ENCODE data around the gene CHMP4B. TPM values are rescaled to one million over a fixed set of nuclear protein-coding genes. Genes with fewer than 3 reads are reported as not detected.

Gene CHMP4B
- total RNA-seq, 4 donors from 2014 or later = 57.4 to 109 (median 82.7) TPM

DNA sequence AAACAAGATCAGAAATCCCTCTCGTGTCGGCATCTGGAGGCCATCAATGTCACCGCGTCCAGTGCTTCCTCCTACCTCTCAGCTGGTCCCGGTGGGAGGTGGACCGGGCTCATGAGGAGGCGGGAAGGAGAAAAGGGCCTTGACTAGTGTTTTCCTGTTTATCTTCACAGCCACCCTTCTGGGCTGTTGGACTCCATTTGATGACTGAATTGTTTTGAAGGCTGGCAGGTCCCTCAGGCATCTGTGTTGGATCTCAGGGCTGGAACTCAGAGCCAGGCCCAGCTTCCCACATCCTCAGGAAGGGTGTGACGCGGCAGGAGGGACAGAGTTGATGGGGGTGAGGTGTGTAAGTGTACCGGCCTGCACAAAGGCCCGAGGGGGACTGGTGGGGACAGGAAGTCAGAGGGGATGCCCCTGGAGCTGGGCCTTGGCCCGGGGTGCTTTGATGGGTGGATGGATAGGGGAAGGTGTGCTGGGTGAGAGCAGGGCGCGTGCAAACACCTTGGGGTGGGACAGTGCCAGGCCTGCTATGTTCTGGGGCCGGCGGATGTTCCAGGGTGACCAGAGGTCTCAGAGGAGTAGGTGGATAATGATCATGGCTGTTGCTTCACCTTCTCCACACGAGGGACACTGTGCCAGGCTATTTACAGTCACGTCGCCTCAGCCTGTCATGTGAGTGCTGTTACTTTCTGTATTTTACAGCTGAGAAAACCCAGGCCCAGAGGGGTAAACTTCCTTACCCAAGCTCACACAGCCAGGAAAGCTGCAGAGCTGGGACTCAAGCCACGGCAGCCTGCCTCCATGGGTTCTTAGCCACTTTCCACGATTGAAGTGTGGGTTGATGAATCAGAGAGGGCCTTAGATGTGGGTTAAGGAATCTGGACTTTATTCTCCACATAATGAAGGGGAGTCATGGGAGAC, 17.9 kb upstream of the CHMP4B start:
- ATAC-seq (peak; percentile 73 to 79), DNase-seq (peak; percentile 57 to 63)
- no peaks in the 10 kb centered on the region for H3K9me3 ChIP-seq
- peak overlapping the region; percentile 59 to 76 (median 62) for H3K27ac ChIP-seq
- no peaks in the 10 kb centered on the region for H3K36me3 ChIP-seq
- peaks cover 13 to 29% of the 10 kb centered on the region in 2 donors for H3K4me1 ChIP-seq
- intact Hi-C loops (cut with DNase I; ENCODE audit: low total_unique reads) = loop anchor here (2.0 to 5.0 kb wide), 3 partner anchors 69 to 274 kb away; no protein-coding TSS in a partner anchor
- in situ Hi-C loops (cut with MboI; ENCODE audit: low sequenced_read_pairs in 4 of 4) = no loop called here
- TF ChIP-seq POLR2A (IDR thresholded peaks at IDR 0.05) = no peak
- TF ChIP-seq, protein P1, sequence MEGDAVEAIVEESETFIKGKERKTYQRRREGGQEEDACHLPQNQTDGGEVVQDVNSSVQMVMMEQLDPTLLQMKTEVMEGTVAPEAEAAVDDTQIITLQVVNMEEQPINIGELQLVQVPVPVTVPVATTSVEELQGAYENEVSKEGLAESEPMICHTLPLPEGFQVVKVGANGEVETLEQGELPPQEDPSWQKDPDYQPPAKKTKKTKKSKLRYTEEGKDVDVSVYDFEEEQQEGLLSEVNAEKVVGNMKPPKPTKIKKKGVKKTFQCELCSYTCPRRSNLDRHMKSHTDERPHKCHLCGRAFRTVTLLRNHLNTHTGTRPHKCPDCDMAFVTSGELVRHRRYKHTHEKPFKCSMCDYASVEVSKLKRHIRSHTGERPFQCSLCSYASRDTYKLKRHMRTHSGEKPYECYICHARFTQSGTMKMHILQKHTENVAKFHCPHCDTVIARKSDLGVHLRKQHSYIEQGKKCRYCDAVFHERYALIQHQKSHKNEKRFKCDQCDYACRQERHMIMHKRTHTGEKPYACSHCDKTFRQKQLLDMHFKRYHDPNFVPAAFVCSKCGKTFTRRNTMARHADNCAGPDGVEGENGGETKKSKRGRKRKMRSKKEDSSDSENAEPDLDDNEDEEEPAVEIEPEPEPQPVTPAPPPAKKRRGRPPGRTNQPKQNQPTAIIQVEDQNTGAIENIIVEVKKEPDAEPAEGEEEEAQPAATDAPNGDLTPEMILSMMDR (IDR thresholded peaks at IDR 0.05 in 4 of 5, conservative IDR thresholded peaks at IDR 0.05 in 1 of 5) = no peak
- H3K4me3 ChIP-seq = peak overlapping the region in 1 of 4 donors; percentile 9
- no peaks in the 10 kb centered on the region for H3K27me3 ChIP-seq

DNA sequence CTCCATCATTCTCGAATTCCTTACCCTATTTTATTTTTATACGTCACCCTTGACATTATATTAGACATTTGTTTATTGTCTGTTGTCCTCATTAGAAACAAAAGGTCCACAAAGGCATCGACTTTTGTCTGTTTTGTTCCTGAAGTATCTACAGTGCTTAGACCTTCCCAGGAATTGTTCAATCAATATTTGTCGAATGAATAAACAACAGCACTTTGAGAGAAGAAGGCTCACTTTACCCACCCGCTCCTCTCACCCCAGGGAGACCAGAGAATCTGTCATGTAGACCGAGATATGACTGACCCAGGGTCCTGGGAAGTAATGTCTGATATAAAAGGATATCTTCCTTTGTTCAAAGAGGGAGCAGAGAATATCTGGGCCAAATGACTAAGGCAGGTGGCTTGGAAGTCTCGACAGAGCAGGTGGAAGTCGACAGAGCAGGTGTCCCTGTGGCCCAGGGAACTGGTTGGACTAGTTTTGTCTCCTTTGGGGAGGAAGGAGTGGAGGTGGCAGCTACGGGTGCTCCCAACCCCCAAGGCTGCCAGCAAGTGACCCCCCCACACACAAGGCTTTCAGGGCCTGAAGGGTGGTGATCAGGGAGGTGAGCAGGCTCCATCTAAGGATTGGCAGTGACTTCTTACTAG, 14.8 kb upstream of the CHMP4B start:
- intact Hi-C loops (cut with DNase I; ENCODE audit: low total_unique reads) (no loop called here), in situ Hi-C loops (cut with MboI; ENCODE audit: low sequenced_read_pairs in 4 of 4) (no loop called here)
- Histone ChIP-seq H3K27ac (no peak overlapping the region), H3K4me1 (peaks cover 11 to 13% of the 10 kb centered on the region in 2 donors), H3K4me3 (no peak overlapping the region), H3K9me3 (no peaks in the 10 kb centered on the region), H3K27me3 (no peaks in the 10 kb centered on the region), H3K36me3 (no peaks in the 10 kb centered on the region)
- no peak for TF ChIP-seq POLR2A (IDR thresholded peaks at IDR 0.05)
- TF ChIP-seq, protein P1 (IDR thresholded peaks at IDR 0.05 in 4 of 5, conservative IDR thresholded peaks at IDR 0.05 in 1 of 5) = no peak
- ATAC-seq (no peak), DNase-seq (no peak)

DNA sequence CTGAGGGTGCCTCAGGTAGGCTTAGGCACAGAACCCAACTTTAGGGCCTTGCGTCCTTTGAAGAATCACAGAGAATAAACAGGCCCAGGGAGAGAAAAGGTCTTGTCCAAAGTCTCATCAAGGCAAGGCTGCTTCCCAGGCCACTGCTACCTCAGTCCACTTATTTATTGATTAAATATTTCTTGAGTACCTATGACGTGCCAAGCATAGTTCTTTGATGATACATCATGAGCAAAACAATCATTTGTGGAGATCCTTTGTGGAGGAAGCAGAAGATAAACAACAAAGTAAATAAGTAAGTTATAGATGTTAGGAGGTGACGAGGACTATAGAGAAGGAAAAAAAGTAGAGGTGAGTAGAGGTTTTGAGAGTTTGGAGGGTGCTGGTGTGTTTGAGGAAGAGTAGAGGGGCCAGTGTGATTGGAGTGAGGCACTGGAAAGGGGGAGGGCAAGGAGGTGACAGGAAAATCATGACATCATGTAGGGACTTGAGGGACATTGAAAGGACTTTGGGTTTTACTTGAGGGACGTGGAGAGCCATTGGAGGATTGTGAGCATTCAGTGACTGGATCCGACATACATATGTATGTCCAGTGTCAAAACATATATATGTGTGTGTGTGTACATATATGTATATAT, 14.1 kb upstream of the CHMP4B start:
- H3K27me3 ChIP-seq = no peaks in the 10 kb centered on the region
- H3K36me3 ChIP-seq = no peaks in the 10 kb centered on the region
- ATAC-seq = no peak
- DNase-seq = no peak
- in situ Hi-C loops (cut with MboI; ENCODE audit: low sequenced_read_pairs in 4 of 4) (no loop called here), intact Hi-C loops (cut with DNase I; ENCODE audit: low total_unique reads) (no loop called here)
- peaks cover 11 to 13% of the 10 kb centered on the region in 2 donors for H3K4me1 ChIP-seq
- H3K4me3 ChIP-seq = no peak overlapping the region
- TF ChIP-seq POLR2A (IDR thresholded peaks at IDR 0.05) = no peak
- TF ChIP-seq, protein P1 (IDR thresholded peaks at IDR 0.05 in 4 of 5, conservative IDR thresholded peaks at IDR 0.05 in 1 of 5) = no peak
- H3K27ac ChIP-seq = no peak overlapping the region
- no peaks in the 10 kb centered on the region for H3K9me3 ChIP-seq

DNA sequence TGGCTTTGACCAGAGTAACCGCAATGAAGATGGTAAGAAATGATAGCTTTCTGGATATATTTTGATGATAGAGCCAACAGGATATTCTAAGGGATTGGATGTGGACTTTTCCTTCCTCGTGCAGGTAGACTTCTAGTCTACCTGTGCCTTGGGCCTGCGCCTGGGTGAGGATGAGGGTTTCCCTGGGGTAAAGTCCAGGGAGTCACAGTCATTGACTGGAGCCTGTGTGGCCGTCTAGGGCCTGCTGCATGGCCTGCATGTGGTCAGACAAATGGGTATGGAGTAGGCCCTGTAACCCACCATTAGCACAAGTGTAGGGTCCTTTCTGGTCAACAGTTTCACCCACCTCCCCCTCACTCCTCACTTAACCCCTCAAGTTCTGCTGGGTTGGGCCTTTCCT, 12.7 kb upstream of the CHMP4B start:
- H3K4me3 ChIP-seq = no peak overlapping the region
- no peak for ATAC-seq
- in situ Hi-C loops (cut with MboI; ENCODE audit: low sequenced_read_pairs in 4 of 4) = no loop called here
- H3K27ac ChIP-seq = no peak overlapping the region
- H3K36me3 ChIP-seq = no peaks in the 10 kb centered on the region
- peaks cover 3 to 4% of the 10 kb centered on the region in 2 donors for H3K4me1 ChIP-seq
- intact Hi-C loops (cut with DNase I; ENCODE audit: low total_unique reads) = no loop called here
- no peak for DNase-seq
- no peaks in the 10 kb centered on the region for H3K9me3 ChIP-seq
- no peaks in the 10 kb centered on the region for H3K27me3 ChIP-seq
- TF ChIP-seq, protein P1 (IDR thresholded peaks at IDR 0.05 in 4 of 5, conservative IDR thresholded peaks at IDR 0.05 in 1 of 5) = no peak
- TF ChIP-seq POLR2A (IDR thresholded peaks at IDR 0.05) = no peak
